Smooth muscle cell (in vitro differentiated cells): ENCODE data around the gene GRB10. TPM values are rescaled to one million over a fixed set of nuclear protein-coding genes. Genes with fewer than 3 reads are reported as not detected.
A peak's percentile ranks its signal among the peaks of the same experiment; 100 is the strongest.

Experiments
- DNase-seq: peaks from one replicate; lab custom pipeline; 2025; ENCODE audit not compliant: unreplicated experiment; lab: John Stamatoyannopoulos, UW
- H2AFZ ChIP-seq: fragments of 200-600 bp; sonication (generic); 2 replicates; pipeline ENCODE4 v1.6.0; 2016; ENCODE audit warnings: antibody characterized with exemption, low read depth, mild to moderate bottlenecking
- H3F3A ChIP-seq: fragments of 200-600 bp; sonication (generic); 2 replicates; pipeline ENCODE4 v1.6.0; 2017; ENCODE audit warnings: antibody characterized with exemption, low read depth
- H3K27ac ChIP-seq: fragments of 200-600 bp; sonication (generic); 2 replicates; pipeline ENCODE4 v1.5.1; 2016; ENCODE audit warnings: low read depth, mild to moderate bottlenecking
- H3K27me3 ChIP-seq: fragments of 200-600 bp; sonication (generic); 2 replicates; pipeline ENCODE4 v1.6.1; 2016; ENCODE audit warnings: low read depth, mild to moderate bottlenecking
- H3K36me3 ChIP-seq: fragments of 200-600 bp; sonication (generic); 2 replicates; pipeline ENCODE4 v1.5.1; 2016; ENCODE audit warnings: low read depth
- H3K4me1 ChIP-seq: fragments of 200-600 bp; sonication (generic); 2 replicates; pipeline ENCODE4 v1.5.1; 2016; ENCODE audit warnings: low read depth
- H3K4me2 ChIP-seq: fragments of 200-600 bp; sonication (generic); 2 replicates; pipeline ENCODE4 v1.6.0; 2016; ENCODE audit warnings: mild to moderate bottlenecking
- H3K4me3 ChIP-seq: fragments of 200-600 bp; sonication (generic); 2 replicates; pipeline ENCODE4 v1.5.1; 2016; ENCODE audit warnings: mild to moderate bottlenecking
- H3K79me2 ChIP-seq: fragments of 200-600 bp; sonication (generic); 2 replicates; pipeline ENCODE4 v1.6.0; 2016; ENCODE audit warnings: low read depth, mild to moderate bottlenecking
- H3K9ac ChIP-seq: fragments of 200-600 bp; sonication (generic); 2 replicates; pipeline ENCODE4 v1.6.0; 2016; ENCODE audit warnings: low read depth
- H3K9me3 ChIP-seq: fragments of 200-600 bp; sonication (generic); replicated peaks from 2 replicates; pipeline ENCODE4 v1.5.1; 2016; ENCODE audit warnings: low read depth
- H4K20me1 ChIP-seq: fragments of 200-600 bp; sonication (generic); 2 replicates; pipeline ENCODE4 v1.6.0; 2016; ENCODE audit warnings: low read depth
- CTCF ChIP-seq: fragments of 200-600 bp; sonication (generic); IDR thresholded peaks from 2 replicates; pipeline ENCODE4 v1.5.1; 2017; ENCODE audit warnings: borderline replicate concordance, mild to moderate bottlenecking, antibody characterized with exemption; ENCODE audit not compliant: insufficient read depth, poor library complexity, severe bottlenecking
- WGBS: methylation state at CpG from one replicate; pipeline ENCODE4 v1.1.7; 2016; ENCODE audit warnings: low lambda C conversion rate; 5-methylcytosine and 5-hydroxymethylcytosine counted together
- polyA plus RNA-seq: library from polyadenylated mRNA; unstranded; fragments of >200 nt; fragmentation: Nextera tagmentation; extraction: Ambion mirVana; gene quantifications from 2 replicates; pipeline ENCODE4 v1.2.1, GENCODE V29; 2016
- total RNA-seq: library from RNA; depleted of rRNA; stranded (reverse); fragments of >200 nt; gene quantifications from 2 replicates; pipeline ENCODE4 v1.2.3, GENCODE V29; 2014

GRB10 gene
- total and polyA plus RNA-seq, 2 experiments from 2014 or later, result 18.0 to 20.1 TPM

DNA sequence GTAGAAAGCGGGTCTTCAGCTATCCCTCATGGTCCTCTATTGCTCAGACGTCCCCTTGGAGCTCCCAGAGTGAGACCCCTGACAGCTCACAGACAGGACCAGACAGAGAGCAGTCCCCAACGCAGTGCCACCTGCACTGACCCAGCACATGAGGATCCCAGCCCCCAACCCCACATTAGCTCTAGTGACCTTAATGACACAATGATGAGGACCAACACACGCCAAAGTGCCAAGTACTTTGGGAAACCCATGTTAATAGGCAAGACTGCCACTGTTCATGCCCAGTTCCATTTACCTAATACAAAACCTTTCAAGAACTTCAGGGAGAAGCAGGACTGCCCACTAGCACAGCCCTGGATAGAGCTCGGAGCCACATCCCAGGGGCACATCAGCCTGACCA lies 5.7 kb upstream of the GRB10 start:
- no peak overlapping the region for H3K27ac ChIP-seq
- no peaks in the 10 kb centered on the region for H3K36me3 ChIP-seq
- peaks cover 5% of the 10 kb centered on the region for H3F3A ChIP-seq
- WGBS, result 98% methylated on average over 5 of the region's 5 CpGs
- no peak overlapping the region for H3K9ac ChIP-seq
- H3K9me3 ChIP-seq, result no peaks in the 10 kb centered on the region
- H2AFZ ChIP-seq, result no peak overlapping the region
- peaks cover 85% of the 10 kb centered on the region for H3K79me2 ChIP-seq
- H3K27me3 ChIP-seq, result no peaks in the 10 kb centered on the region
- DNase-seq, result no peak
- peaks cover 84% of the 10 kb centered on the region for H4K20me1 ChIP-seq
- H3K4me3 ChIP-seq, result no peak overlapping the region
- H3K4me1 ChIP-seq, result peaks cover 25% of the 10 kb centered on the region
- H3K4me2 ChIP-seq, result no peak overlapping the region
- no peak for TF ChIP-seq CTCF

DNA sequence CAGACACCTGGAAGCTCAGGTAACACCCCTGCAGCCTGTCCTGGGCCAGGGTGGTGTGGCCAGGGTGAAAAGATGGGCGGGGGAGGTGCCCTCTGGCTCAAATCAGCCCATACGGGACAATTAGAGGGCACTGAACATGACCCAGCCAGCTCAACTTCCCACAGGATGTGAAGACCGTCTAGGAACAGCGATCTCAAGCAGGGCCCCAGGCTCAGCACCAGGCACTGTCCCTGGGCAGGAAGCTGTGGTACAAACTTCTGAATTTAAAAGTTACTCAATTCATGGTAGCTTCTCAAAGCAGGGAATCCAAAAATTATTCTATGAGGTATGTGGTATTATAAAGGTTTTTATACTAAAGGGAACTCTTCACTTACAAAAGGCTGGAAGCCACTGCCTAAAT lies 5.1 kb upstream of the GRB10 start:
- Histone ChIP-seq H3K36me3 (no peaks in the 10 kb centered on the region), H3K9me3 (no peaks in the 10 kb centered on the region), H3K27me3 (no peaks in the 10 kb centered on the region), H3K79me2 (peaks cover 91% of the 10 kb centered on the region), H2AFZ (no peak overlapping the region), H4K20me1 (peaks cover 89% of the 10 kb centered on the region), H3F3A (peaks cover 5% of the 10 kb centered on the region), H3K4me3 (no peak overlapping the region), H3K27ac (no peak overlapping the region), H3K9ac (no peak overlapping the region), H3K4me2 (no peak overlapping the region), H3K4me1 (peaks cover 25% of the 10 kb centered on the region)
- TF ChIP-seq CTCF, result no peak
- WGBS, result 98% methylated on average over 4 of the region's 4 CpGs
- DNase-seq, result no peak

- 98% methylated on average over 6 of the region's 6 CpGs for WGBS
- H3K9ac ChIP-seq, result no peak overlapping the region
- H3K4me2 ChIP-seq, result no peak overlapping the region
- no peak overlapping the region for H3K27ac ChIP-seq
- no peak overlapping the region for H3K4me3 ChIP-seq
- no peaks in the 10 kb centered on the region for H3K9me3 ChIP-seq
- peaks cover 96% of the 10 kb centered on the region for H3K79me2 ChIP-seq
- H3F3A ChIP-seq, result no peaks in the 10 kb centered on the region
- H4K20me1 ChIP-seq, result peaks cover 97% of the 10 kb centered on the region
- H3K4me1 ChIP-seq, result peaks cover 8% of the 10 kb centered on the region
- no peak for DNase-seq
- no peaks in the 10 kb centered on the region for H3K36me3 ChIP-seq
- H2AFZ ChIP-seq, result no peak overlapping the region
- TF ChIP-seq CTCF, result no peak
- H3K27me3 ChIP-seq, result no peaks in the 10 kb centered on the region
Measured at GRCh38 chr7:50785346-50785745, 2.6 kb upstream of the GRB10 start.

- 86% methylated on average over 12 of the region's 12 CpGs for WGBS
- no peak for TF ChIP-seq CTCF
- H3K79me2 ChIP-seq, result peaks cover 96% of the 10 kb centered on the region
- no peak overlapping the region for H3K27ac ChIP-seq
- no peak overlapping the region for H2AFZ ChIP-seq
- H3K27me3 ChIP-seq, result no peaks in the 10 kb centered on the region
- H4K20me1 ChIP-seq, result peaks cover 97% of the 10 kb centered on the region
- H3K4me3 ChIP-seq, result no peak overlapping the region
- peak overlapping the region; percentile 23 for H3K4me2 ChIP-seq
- no peaks in the 10 kb centered on the region for H3F3A ChIP-seq
- H3K9me3 ChIP-seq, result no peaks in the 10 kb centered on the region
- H3K4me1 ChIP-seq, result no peaks in the 10 kb centered on the region
- no peak overlapping the region for H3K9ac ChIP-seq
- no peak for DNase-seq
- H3K36me3 ChIP-seq, result no peaks in the 10 kb centered on the region
Measured at GRCh38 chr7:50783801-50784507, 1.3 kb upstream of the GRB10 start.
